CD14-positive monocyte (primary cell): ENCODE results near the gene CA5B. TPM values are rescaled to one million over a fixed set of nuclear protein-coding genes. Genes with fewer than 3 reads are reported as not detected.

ENCODE experiments used
- DNase-seq, 3 donors: peaks; one replicate each; pipeline ENCODE4 v3.0.0-alpha.2; 2011 to 2022
- H2AFZ ChIP-seq: 2 replicates; pipeline ENCODE4 v1.6.0; 2012; ENCODE audit warnings: mild to moderate bottlenecking, low read depth, low read length, inconsistent platforms; ENCODE audit not compliant: insufficient read depth, poor library complexity, severe bottlenecking
- H3K27ac ChIP-seq, 2 donors: 1 replicate in 1 of 2; 2 replicates in 1 of 2; pipeline ENCODE4 v1.5.1; 2012 to 2013; ENCODE audit warnings: low read length in 2 of 2, control low read depth in 1 of 2, inconsistent platforms in 1 of 2, low read depth in 1 of 2, mild to moderate bottlenecking in 1 of 2
- H3K27me3 ChIP-seq, 2 donors: one replicate each; pipeline versions ENCODE4 v1.6.0 to v1.6.1; 2011 to 2013; ENCODE audit warnings: low read length in 2 of 2; ENCODE audit not compliant: control insufficient read depth in 2 of 2, insufficient read depth in 2 of 2
- H3K36me3 ChIP-seq, 2 donors: replicated peaks in 1 of 2; 1 replicate in 1 of 2; 2 replicates in 1 of 2; pipeline versions ENCODE4 v1.5.1 to v1.6.1; 2012 to 2013; ENCODE audit warnings: low read length in 2 of 2, control low read depth in 1 of 2, inconsistent platforms in 1 of 2, mild to moderate bottlenecking in 1 of 2; ENCODE audit not compliant: insufficient read depth in 2 of 2, control insufficient read depth in 1 of 2
- H3K4me1 ChIP-seq, 2 donors: 1 replicate in 1 of 2; 2 replicates in 1 of 2; pipeline versions ENCODE4 v1.5.1 to v1.6.1; 2012 to 2013; ENCODE audit warnings: low read length in 2 of 2, control low read depth in 1 of 2, inconsistent platforms in 1 of 2, mild to moderate bottlenecking in 1 of 2, moderate library complexity in 1 of 2; ENCODE audit not compliant: insufficient read depth in 2 of 2, control insufficient read depth in 1 of 2
- H3K4me2 ChIP-seq: replicated peaks from 2 replicates; pipeline ENCODE3; 2012; ENCODE audit warnings: low read length, moderate library complexity, mild to moderate bottlenecking; ENCODE audit not compliant: poor library complexity, severe bottlenecking; ENCODE audit errors: extremely low read depth
- H3K4me3 ChIP-seq, 3 experiments: fragments of 200-600 bp in 1 of 3; sonication (generic) in 1 of 3; replicated peaks in 1 of 3; 1 replicate in 2 of 3; 2 replicates in 1 of 3; pipeline ENCODE4 v1.5.1; 2011 to 2013; ENCODE audit warnings: low read length in 3 of 3, mild to moderate bottlenecking in 3 of 3, control low read depth in 2 of 3, low read depth in 2 of 3, inconsistent platforms in 1 of 3, moderate library complexity in 1 of 3
- H3K79me2 ChIP-seq: 2 replicates; pipeline ENCODE4 v1.6.0; 2012; ENCODE audit warnings: mild to moderate bottlenecking, control low read depth, inconsistent platforms, low read length, moderate library complexity; ENCODE audit not compliant: insufficient read depth
- H3K9ac ChIP-seq: 2 replicates; pipeline ENCODE4 v1.6.0; 2017; ENCODE audit warnings: low read length, mild to moderate bottlenecking; ENCODE audit not compliant: insufficient read depth, poor library complexity, severe bottlenecking
- H3K9me3 ChIP-seq, 2 donors: replicated peaks in 1 of 2; 1 replicate in 1 of 2; 2 replicates in 1 of 2; pipeline versions ENCODE4 v1.5.1 to v1.6.1; 2012 to 2013; ENCODE audit warnings: low read length in 2 of 2, control low read depth in 1 of 2; ENCODE audit not compliant: control insufficient read depth in 1 of 2, insufficient read depth in 1 of 2
- H4K20me1 ChIP-seq: 2 replicates; pipeline ENCODE4 v1.6.0; 2012; ENCODE audit warnings: mild to moderate bottlenecking, low read length, control low read depth, moderate library complexity; ENCODE audit not compliant: insufficient read depth
- H3K27ac Mint-ChIP-seq, 7 donors: one replicate each; pipeline ENCODE4 v1.8.0; 2020; ENCODE audit warnings: mild to moderate bottlenecking in 7 of 7, mixed read lengths in 7 of 7, moderate library complexity in 6 of 7, inconsistent platforms in 2 of 7
- H3K27me3 Mint-ChIP-seq, 3 donors: one replicate each; pipeline ENCODE4 v1.8.0; 2021 to 2022; ENCODE audit warnings: low read depth in 3 of 3, mild to moderate bottlenecking in 3 of 3, mixed read lengths in 3 of 3, moderate library complexity in 3 of 3, inconsistent platforms in 1 of 3
- H3K36me3 Mint-ChIP-seq, 2 donors: one replicate each; pipeline ENCODE4 v1.8.0; 2020; ENCODE audit warnings: mixed read lengths in 2 of 2, inconsistent platforms in 1 of 2, mild to moderate bottlenecking in 1 of 2
- H3K4me1 Mint-ChIP-seq: one replicate; pipeline ENCODE4 v1.8.0; 2020; ENCODE audit warnings: mild to moderate bottlenecking, mixed read lengths
- H3K4me3 Mint-ChIP-seq, 2 donors: one replicate each; pipeline ENCODE4 v1.8.0; 2020; ENCODE audit warnings: mild to moderate bottlenecking in 2 of 2, mixed read lengths in 2 of 2, moderate library complexity in 1 of 2
- H3K9me3 Mint-ChIP-seq, 7 donors: one replicate each; pipeline ENCODE4 v1.8.0; 2020 to 2022; ENCODE audit warnings: mixed read lengths in 7 of 7, mild to moderate bottlenecking in 6 of 7, moderate library complexity in 6 of 7, inconsistent platforms in 2 of 7
- CTCF ChIP-seq: fragments of 200-600 bp; IDR thresholded peaks from one replicate; pipeline ENCODE4 v1.8.0; 2022; ENCODE audit warnings: antibody characterized with exemption, mild to moderate bottlenecking
- WGBS: methylation state at CpG from one replicate; pipeline ENCODE4 v1.1.5; 2013; ENCODE audit warnings: missing lambda C conversion rate; ENCODE audit not compliant: insufficient coverage; 5-methylcytosine and 5-hydroxymethylcytosine counted together
- intact Hi-C, 2 donors: fragments of 100-400 bp; cut with micrococcal nuclease; formaldehyde crosslinking; loops; one replicate each; pipeline versions ENCODE4 v1.15.0 to v1.15.1; 2023
- polyA plus RNA-seq, 3 donors: library from polyadenylated mRNA; depleted of rRNA in 1 of 3; unstranded in 2 of 3; stranded (reverse) in 1 of 3; fragments of 300-500 nt in 2 of 3; fragments of >200 nt in 1 of 3; fragmentation: Illumina TruSeq in 2 of 3; gene quantifications; 1 replicate in 2 of 3; 2 replicates in 1 of 3; pipeline ENCODE4 v1.2.3, GENCODE V29; 2012 to 2021

The CA5B gene
- polyA plus RNA-seq, 3 donors, result 6.2 to 24.4 (median 21.4) TPM

GRCh38 chrX:15816886-15817285, 78.8 kb downstream of the CA5B start:
- H3K27ac Mint-ChIP-seq, result peak overlapping the region in 2 of 7 donors; percentile 30 to 46
- Histone ChIP-seq H3K4me2 (no peak overlapping the region), H3K27ac (peak overlapping the region in 1 of 2 donors; percentile 40), H3K4me3 (no peak overlapping the region), H3K27me3 (no peaks in the 10 kb centered on the region), H2AFZ (no peak overlapping the region), H3K9ac (no peak overlapping the region), H4K20me1 (peaks cover 30% of the 10 kb centered on the region), H3K4me1 (peaks cover 5 to 12% of the 10 kb centered on the region in 2 donors), H3K79me2 (peaks cover 6% of the 10 kb centered on the region), H3K36me3 (peaks cover 72 to 99% of the 10 kb centered on the region in 2 donors), H3K9me3 (no peaks in the 10 kb centered on the region)
- peaks cover 0 to 5% (median 0%) of the 10 kb centered on the region in 3 donors for H3K27me3 Mint-ChIP-seq
- intact Hi-C loops, result no loop called here
- H3K4me3 Mint-ChIP-seq, result no peak overlapping the region
- WGBS, result no CpG with 5 or more reads among the region's 4 CpGs
- no peak for TF ChIP-seq CTCF
- peaks cover 12% of the 10 kb centered on the region for H3K4me1 Mint-ChIP-seq
- no peak for DNase-seq
- peaks cover 49 to 84% of the 10 kb centered on the region in 2 donors for H3K36me3 Mint-ChIP-seq
- no peaks in the 10 kb centered on the region for H3K9me3 Mint-ChIP-seq

GRCh38 chrX:15820106-15821073, 82.3 kb downstream of the CA5B start:
- H3K9me3 ChIP-seq, result no peaks in the 10 kb centered on the region
- H3K36me3 ChIP-seq, result peaks cover 50 to 98% of the 10 kb centered on the region in 2 donors
- Mint-ChIP-seq H3K9me3 (no peaks in the 10 kb centered on the region), H3K4me1 (peaks cover 12% of the 10 kb centered on the region), H3K27me3 (peaks cover 0 to 8% (median 2%) of the 10 kb centered on the region in 3 donors), H3K4me3 (no peak overlapping the region), H3K36me3 (peaks cover 40 to 82% of the 10 kb centered on the region in 2 donors), H3K27ac (peak overlapping the region in 3 of 7 donors; percentile 0 to 67 (median 2))
- peaks cover 60% of the 10 kb centered on the region for H4K20me1 ChIP-seq
- no peak overlapping the region for H3K4me3 ChIP-seq
- H2AFZ ChIP-seq, result no peak overlapping the region
- H3K79me2 ChIP-seq, result peaks cover 6% of the 10 kb centered on the region
- no peak overlapping the region for H3K9ac ChIP-seq
- H3K27ac ChIP-seq, result no peak overlapping the region
- DNase-seq, result no peak
- no peak overlapping the region for H3K4me2 ChIP-seq
- H3K27me3 ChIP-seq, result no peaks in the 10 kb centered on the region
- 92% methylated on average over 2 of the region's 14 CpGs for WGBS
- intact Hi-C loops, result no loop called here
- peaks cover 5 to 12% of the 10 kb centered on the region in 2 donors for H3K4me1 ChIP-seq
- no peak for TF ChIP-seq CTCF
